Common myeloid progenitor, CD34-positive (primary cell): ENCODE measurements around the gene SMARCC2.

Source experiments
- CTCF ChIA-PET: fragments of 350-600 bp; sonication (Branson Sonifier 250); formaldehyde crosslinking; loops from one replicate; lab custom pipeline; 2021; ENCODE audit warnings: antibody characterized with exemption; lab: Charles Lee
- POLR2A ChIA-PET: fragments of 350-600 bp; sonication (Branson Sonifier 250); formaldehyde crosslinking; loops from one replicate; lab custom pipeline; 2021; ENCODE audit warnings: antibody characterized with exemption; lab: Charles Lee
- DNase-seq, 3 donors: peaks; one replicate each; pipeline versions ENCODE4 v3.0.0 to v3.0.0-alpha.2; 2013
- H3K27ac ChIP-seq, 2 experiments: 1 replicate in 1 of 2; 2 replicates in 1 of 2; pipeline ENCODE4 v1.7.0; 2013; ENCODE audit warnings: inconsistent platforms in 2 of 2, low read length in 2 of 2, mild to moderate bottlenecking in 2 of 2, low read depth in 1 of 2, moderate library complexity in 1 of 2; ENCODE audit not compliant: severe bottlenecking in 2 of 2, insufficient read depth in 1 of 2, poor library complexity in 1 of 2
- H3K27me3 ChIP-seq, 5 experiments: replicated peaks in 2 of 5; 1 replicate in 3 of 5; 2 replicates in 2 of 5; pipeline versions ENCODE4 v1.6.1 to v1.7.0; 2013; ENCODE audit warnings: low read length in 4 of 5, mild to moderate bottlenecking in 2 of 5, moderate library complexity in 2 of 5, inconsistent platforms in 1 of 5; ENCODE audit not compliant: insufficient read depth in 5 of 5, control insufficient read depth in 4 of 5
- H3K36me3 ChIP-seq, 4 experiments: 1 replicate in 2 of 4; 2 replicates in 2 of 4; pipeline versions ENCODE4 v1.6.1 to v1.7.0; 2013; ENCODE audit warnings: low read length in 3 of 4, control low read depth in 1 of 4, mild to moderate bottlenecking in 1 of 4; ENCODE audit not compliant: control insufficient read depth in 4 of 4, insufficient read depth in 4 of 4
- H3K4me1 ChIP-seq, 4 experiments: 1 replicate in 3 of 4; 2 replicates in 1 of 4; pipeline versions ENCODE4 v1.6.1 to v1.7.1; 2013; ENCODE audit warnings: low read length in 3 of 4, mild to moderate bottlenecking in 3 of 4, control low read depth in 1 of 4, inconsistent platforms in 1 of 4, moderate library complexity in 1 of 4; ENCODE audit not compliant: control insufficient read depth in 4 of 4, insufficient read depth in 4 of 4; ENCODE audit errors: control extremely low read depth in 1 of 4
- H3K4me3 ChIP-seq, 7 experiments: 1 replicate in 4 of 7; 2 replicates in 3 of 7; pipeline versions ENCODE4 v1.5.1 to v1.7.0; 2013; ENCODE audit warnings: mild to moderate bottlenecking in 7 of 7, low read length in 6 of 7, moderate library complexity in 6 of 7, inconsistent platforms in 2 of 7, low read depth in 2 of 7, control low read depth in 1 of 7; ENCODE audit not compliant: insufficient read depth in 4 of 7, control insufficient read depth in 1 of 7; ENCODE audit errors: extremely low read depth in 1 of 7
- H3K9me3 ChIP-seq, 5 experiments: 1 replicate in 4 of 5; 2 replicates in 1 of 5; pipeline versions ENCODE4 v1.6.1 to v1.7.1; 2013; ENCODE audit warnings: low read length in 4 of 5, mild to moderate bottlenecking in 2 of 5, inconsistent platforms in 1 of 5, low read depth in 1 of 5, moderate library complexity in 1 of 5; ENCODE audit not compliant: control insufficient read depth in 4 of 5, insufficient read depth in 2 of 5; ENCODE audit errors: control extremely low read depth in 1 of 5
- WGBS: methylation state at CpG from one replicate; pipeline ENCODE4 v1.1.5; 2013; ENCODE audit not compliant: insufficient coverage; 5-methylcytosine and 5-hydroxymethylcytosine counted together

SMARCC2 gene

DNA sequence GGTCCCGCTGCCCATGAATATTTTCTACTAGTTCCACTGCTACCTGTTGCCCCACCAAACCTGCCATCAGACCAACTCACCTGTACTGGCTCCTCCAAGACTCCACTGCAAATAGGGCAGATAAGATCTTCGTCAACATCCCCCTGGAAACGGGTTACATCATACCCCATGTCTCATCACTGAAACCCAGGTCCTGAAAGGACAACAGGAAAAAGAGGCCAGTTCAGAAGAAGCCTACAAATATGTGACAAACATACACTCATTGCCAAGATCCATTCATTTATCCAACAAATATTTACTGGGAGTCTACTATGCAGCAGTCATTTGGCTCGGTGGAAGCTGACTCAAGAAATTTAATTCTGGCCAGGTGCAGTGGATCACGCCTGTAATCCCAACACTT is 24.6 kb upstream of the SMARCC2 start:
- Histone ChIP-seq H3K36me3 (peaks cover 21 to 64% (median 40%) of the 10 kb centered on the region in 4 experiments), H3K4me3 (no peak overlapping the region), H3K9me3 (no peaks in the 10 kb centered on the region), H3K27ac (no peak overlapping the region), H3K4me1 (no peaks in the 10 kb centered on the region), H3K27me3 (no peaks in the 10 kb centered on the region)
- ChIA-PET CTCF (interaction anchor here (1.0 to 1.5 kb wide), 2 partner anchors 7 to 8 kb away, joined by 3 to 4 read pairs; partner anchors contain the start of gene RNF41), POLR2A (no interaction called here)
- no peak for DNase-seq
- 100% methylated on average over 2 of the region's 5 CpGs for WGBS

- no CpG with 5 or more reads among the region's 1 CpG for WGBS
- CTCF ChIA-PET, result interaction anchor here (0.6 to 1.2 kb wide), 2 partner anchors 15 to 39 kb away, joined by 3 read pairs; no protein-coding TSS in a partner anchor
- no peak overlapping the region for H3K27ac ChIP-seq
- no peak for DNase-seq
- H3K36me3 ChIP-seq, result peaks cover 28 to 74% (median 50%) of the 10 kb centered on the region in 4 experiments
- H3K9me3 ChIP-seq, result no peaks in the 10 kb centered on the region
- H3K4me3 ChIP-seq, result no peak overlapping the region
- POLR2A ChIA-PET, result no interaction called here
- no peaks in the 10 kb centered on the region for H3K27me3 ChIP-seq
- H3K4me1 ChIP-seq, result no peaks in the 10 kb centered on the region
These were observed 23.1 kb upstream of the SMARCC2 start for GRCh38 chr12:56212361-56212760.

DNA sequence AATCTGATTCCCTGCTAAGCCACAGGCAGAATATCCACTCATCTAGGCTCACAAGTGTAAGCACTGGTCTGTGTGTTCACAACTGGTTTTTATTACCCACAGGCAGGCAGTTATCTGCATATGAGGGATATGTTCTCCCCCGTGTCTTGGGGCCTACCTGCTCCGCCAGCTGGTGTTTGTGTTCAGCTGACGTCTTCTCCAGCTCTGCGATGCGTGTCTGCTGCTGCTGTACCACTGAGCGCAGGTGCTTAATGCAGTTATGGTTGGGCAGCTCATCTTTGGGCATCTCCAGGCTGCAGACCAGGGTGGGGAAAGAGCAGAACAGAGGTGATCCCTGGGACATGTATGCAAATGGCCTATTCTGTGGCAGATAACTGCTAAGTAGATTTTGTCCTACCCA is 18.7 kb upstream of the SMARCC2 start:
- peak in 1 of 3 donors; percentile 4 for DNase-seq
- WGBS, result 95% methylated on average over 6 of the region's 6 CpGs
- POLR2A ChIA-PET, result interaction anchor here (1.2 kb wide), 1 partner anchor 13 kb away, joined by 5 read pairs; the partner anchor contains the start of gene RNF41
- no peak overlapping the region for H3K27ac ChIP-seq
- H3K4me3 ChIP-seq, result no peak overlapping the region
- CTCF ChIA-PET, result interaction anchor here (1.0 to 6.5 kb wide), 13 partner anchors 9 to 256 kb away, joined by 3 to 103 read pairs (median 14); partner anchors contain the start of genes ANKRD52, COQ10A, RNF41 and SLC39A5
- no peaks in the 10 kb centered on the region for H3K9me3 ChIP-seq
- H3K27me3 ChIP-seq, result no peaks in the 10 kb centered on the region
- H3K4me1 ChIP-seq, result peaks cover 0 to 22% (median 13%) of the 10 kb centered on the region in 4 experiments
- H3K36me3 ChIP-seq, result peaks cover 24 to 69% (median 48%) of the 10 kb centered on the region in 4 experiments

GRCh38 chr12:56206452-56207166 is 17.3 kb upstream of the SMARCC2 start:
- Histone ChIP-seq H3K4me1 (peaks cover 0 to 22% (median 13%) of the 10 kb centered on the region in 4 experiments), H3K36me3 (peaks cover 20 to 56% (median 38%) of the 10 kb centered on the region in 4 experiments), H3K4me3 (no peak overlapping the region), H3K27ac (no peak overlapping the region), H3K27me3 (no peaks in the 10 kb centered on the region), H3K9me3 (no peaks in the 10 kb centered on the region)
- ChIA-PET POLR2A (interaction anchor here (1.1 to 2.0 kb wide), 3 partner anchors 16 to 60 kb away, joined by 4 to 6 read pairs (median 5); partner anchors contain the start of genes COQ10A and SMARCC2), CTCF (interaction anchor here (0.7 to 6.5 kb wide), 25 partner anchors 8 to 264 kb away, joined by 3 to 103 read pairs (median 6); partner anchors contain the start of genes ANKRD52, COQ10A, RNF41 and RPL41)
- WGBS, result 86% methylated on average over 11 of the region's 14 CpGs
- peak in 2 of 3 donors; percentile 54 to 55 for DNase-seq

DNA sequence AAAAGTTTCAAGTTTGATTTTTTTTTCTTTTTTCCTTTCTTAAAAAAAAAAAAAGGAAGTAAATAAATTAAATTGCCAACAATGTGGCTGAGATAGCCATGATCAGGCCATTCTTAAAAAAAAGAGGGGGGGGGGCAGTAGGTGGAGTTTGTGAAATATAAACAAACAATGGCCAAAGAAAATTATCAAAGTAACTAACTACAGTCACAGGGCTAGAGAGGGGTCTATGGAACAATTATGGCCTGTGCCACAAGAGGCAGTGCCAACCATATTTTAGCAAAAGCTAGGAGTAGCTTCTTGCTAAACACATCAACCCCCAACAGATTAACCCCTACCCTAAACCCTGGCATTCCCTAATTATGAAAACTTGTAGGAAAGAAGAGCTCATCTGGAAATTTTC is 16.2 kb upstream of the SMARCC2 start:
- peaks cover 0 to 22% (median 13%) of the 10 kb centered on the region in 4 experiments for H3K4me1 ChIP-seq
- H3K4me3 ChIP-seq, result peak overlapping the region in 1 of 7 experiments; percentile 37
- ChIA-PET POLR2A (interaction anchor here (1.0 to 2.0 kb wide), 3 partner anchors 16 to 61 kb away, joined by 3 to 21 read pairs (median 5); partner anchors contain the start of genes COQ10A, RNF41 and SMARCC2), CTCF (interaction anchor here (0.7 to 6.5 kb wide), 19 partner anchors 10 to 93 kb away, joined by 3 to 103 read pairs (median 6); partner anchors contain the start of genes ANKRD52, COQ10A, RNF41 and SLC39A5)
- no peaks in the 10 kb centered on the region for H3K27me3 ChIP-seq
- H3K9me3 ChIP-seq, result no peaks in the 10 kb centered on the region
- peak overlapping the region; percentile 7 to 77 for H3K27ac ChIP-seq
- H3K36me3 ChIP-seq, result peaks cover 18 to 50% (median 32%) of the 10 kb centered on the region in 4 experiments
- DNase-seq, result peak; percentile 82 to 90 (median 88)

GRCh38 chr12:56204275-56204674 is 15.0 kb upstream of the SMARCC2 start:
- ChIA-PET POLR2A (interaction anchor here (0.6 to 2.0 kb wide), 2 partner anchors 17 to 1528 kb away, joined by 3 to 21 read pairs; partner anchors contain the start of gene RNF41), CTCF (interaction anchor here (0.9 to 6.5 kb wide), 14 partner anchors 9 to 84 kb away, joined by 3 to 103 read pairs (median 16); partner anchors contain the start of genes ANKRD52, RNF41, SLC39A5 and SMARCC2)
- Histone ChIP-seq H3K4me1 (peaks cover 0 to 22% (median 13%) of the 10 kb centered on the region in 4 experiments), H3K36me3 (peaks cover 10 to 42% (median 26%) of the 10 kb centered on the region in 4 experiments), H3K4me3 (no peak overlapping the region), H3K9me3 (no peaks in the 10 kb centered on the region), H3K27ac (peak overlapping the region in 1 of 2 experiments; percentile 77), H3K27me3 (no peaks in the 10 kb centered on the region)
- no peak for DNase-seq
